Sigmoid colon (tissue), 3 donors: Measurements from ENCODE around the gene ABCC1.

Source experiments
- POLR2A ChIP-seq, 2 donors: fragments of 450-650 bp; IDR thresholded peaks; one replicate each; pipeline ENCODE4 v1.6.1; 2016; ENCODE audit warnings: antibody characterized with exemption in 2 of 2, mild to moderate bottlenecking in 2 of 2, moderate library complexity in 2 of 2
- TF ChIP-seq, protein P1 (sequence below), 4 experiments: fragments of 450-650 bp in 3 of 4; fragments of 200-600 bp in 1 of 4; IDR thresholded peaks; one replicate each; pipeline ENCODE4 v1.5.1; 2016 to 2019; ENCODE audit warnings: antibody characterized with exemption in 4 of 4, mild to moderate bottlenecking in 3 of 4, moderate library complexity in 2 of 4

DNA sequence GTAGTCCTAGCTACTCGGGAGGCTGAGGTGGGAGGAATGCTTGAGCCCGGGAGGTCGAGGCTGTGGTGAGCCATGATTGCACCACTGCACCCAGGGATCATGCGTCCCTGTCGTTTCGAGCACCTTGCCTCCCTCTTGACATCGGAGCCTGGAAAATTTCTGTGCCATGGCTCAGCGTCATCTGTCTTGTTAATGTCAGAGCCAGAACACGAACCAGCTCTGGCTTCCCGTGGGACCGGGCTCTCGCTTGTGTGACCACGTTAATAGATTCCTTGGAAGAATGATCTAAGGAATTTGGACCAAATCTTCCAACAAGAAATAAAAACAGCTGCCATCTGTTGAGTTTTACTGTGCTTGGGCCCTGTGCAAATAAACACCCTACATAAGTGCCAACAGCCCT lies 117.7 kb downstream of the ABCC1 start:
- TF ChIP-seq, protein P1, sequence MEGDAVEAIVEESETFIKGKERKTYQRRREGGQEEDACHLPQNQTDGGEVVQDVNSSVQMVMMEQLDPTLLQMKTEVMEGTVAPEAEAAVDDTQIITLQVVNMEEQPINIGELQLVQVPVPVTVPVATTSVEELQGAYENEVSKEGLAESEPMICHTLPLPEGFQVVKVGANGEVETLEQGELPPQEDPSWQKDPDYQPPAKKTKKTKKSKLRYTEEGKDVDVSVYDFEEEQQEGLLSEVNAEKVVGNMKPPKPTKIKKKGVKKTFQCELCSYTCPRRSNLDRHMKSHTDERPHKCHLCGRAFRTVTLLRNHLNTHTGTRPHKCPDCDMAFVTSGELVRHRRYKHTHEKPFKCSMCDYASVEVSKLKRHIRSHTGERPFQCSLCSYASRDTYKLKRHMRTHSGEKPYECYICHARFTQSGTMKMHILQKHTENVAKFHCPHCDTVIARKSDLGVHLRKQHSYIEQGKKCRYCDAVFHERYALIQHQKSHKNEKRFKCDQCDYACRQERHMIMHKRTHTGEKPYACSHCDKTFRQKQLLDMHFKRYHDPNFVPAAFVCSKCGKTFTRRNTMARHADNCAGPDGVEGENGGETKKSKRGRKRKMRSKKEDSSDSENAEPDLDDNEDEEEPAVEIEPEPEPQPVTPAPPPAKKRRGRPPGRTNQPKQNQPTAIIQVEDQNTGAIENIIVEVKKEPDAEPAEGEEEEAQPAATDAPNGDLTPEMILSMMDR (IDR thresholded peaks at IDR 0.05), result no peak
- no peak for TF ChIP-seq POLR2A (IDR thresholded peaks at IDR 0.05)
